HEK293 (cell line): ENCODE data around the gene NME1.

Source experiments
- GFI1B ChIP-seq: fragments of 450-650 bp; formaldehyde crosslinking; IDR thresholded peaks from 2 replicates; pipeline ENCODE4 v1.5.1; 2016; ENCODE audit warnings: missing biosample characterization, missing genetic modification characterization
- GLI4 ChIP-seq: fragments of 450-650 bp; formaldehyde crosslinking; IDR thresholded peaks from 2 replicates; pipeline ENCODE4 v1.5.1; 2016; ENCODE audit warnings: missing biosample characterization, missing genetic modification characterization
- KLF8 ChIP-seq: fragments of 450-650 bp; formaldehyde crosslinking; IDR thresholded peaks from 2 replicates; pipeline ENCODE4 v1.5.1; 2016; ENCODE audit warnings: missing biosample characterization, missing genetic modification characterization
- MZF1 ChIP-seq: fragments of 450-650 bp; formaldehyde crosslinking; IDR thresholded peaks from 2 replicates; pipeline ENCODE4 v1.5.1; 2017; ENCODE audit warnings: missing biosample characterization, missing genetic modification characterization, borderline replicate concordance
- SCRT1 ChIP-seq: fragments of 450-650 bp; formaldehyde crosslinking; IDR thresholded peaks from 2 replicates; pipeline ENCODE4 v1.5.1; 2016; ENCODE audit warnings: missing biosample characterization, missing genetic modification characterization, borderline replicate concordance
- SCRT2 ChIP-seq: fragments of 450-650 bp; formaldehyde crosslinking; IDR thresholded peaks from 2 replicates; pipeline ENCODE4 v1.5.1; 2016; ENCODE audit warnings: missing biosample characterization, missing genetic modification characterization
- SP7 ChIP-seq: fragments of 450-650 bp; formaldehyde crosslinking; IDR thresholded peaks from 2 replicates; pipeline ENCODE4 v1.5.1; 2016; ENCODE audit warnings: missing biosample characterization, missing genetic modification characterization
- ZBTB44 ChIP-seq: fragments of 450-650 bp; IDR thresholded peaks from 2 replicates; pipeline ENCODE4 v1.5.1; 2018; ENCODE audit warnings: missing biosample characterization, mild to moderate bottlenecking, missing genetic modification characterization
- ZFP3 ChIP-seq: fragments of 450-650 bp; formaldehyde crosslinking; IDR thresholded peaks from 2 replicates; pipeline ENCODE4 v1.5.1; 2016; ENCODE audit warnings: low read depth, missing biosample characterization, missing genetic modification characterization
- ZNF112 ChIP-seq: fragments of 450-650 bp; formaldehyde crosslinking; IDR thresholded peaks from 2 replicates; pipeline ENCODE4 v1.5.0; 2017; ENCODE audit warnings: missing biosample characterization, missing genetic modification characterization
- ZNF140 ChIP-seq: fragments of 450-650 bp; formaldehyde crosslinking; IDR thresholded peaks from 2 replicates; pipeline ENCODE4 v1.5.1; 2016; ENCODE audit warnings: missing biosample characterization, missing genetic modification characterization
- ZNF214 ChIP-seq: fragments of 450-650 bp; formaldehyde crosslinking; IDR thresholded peaks from 2 replicates; pipeline ENCODE4 v1.5.1; 2017; ENCODE audit warnings: missing biosample characterization, mild to moderate bottlenecking, missing genetic modification characterization, borderline replicate concordance
- ZNF221 ChIP-seq: fragments of 450-650 bp; formaldehyde crosslinking; IDR thresholded peaks from 2 replicates; pipeline ENCODE4 v1.5.1; 2017; ENCODE audit warnings: missing biosample characterization, missing genetic modification characterization, borderline replicate concordance
- ZNF223 ChIP-seq: fragments of 450-650 bp; formaldehyde crosslinking; IDR thresholded peaks from 2 replicates; pipeline ENCODE4 v1.5.1; 2016; ENCODE audit warnings: missing biosample characterization, missing genetic modification characterization
- ZNF473 ChIP-seq: fragments of 450-650 bp; formaldehyde crosslinking; IDR thresholded peaks from 2 replicates; pipeline ENCODE4 v1.5.1; 2017; ENCODE audit warnings: missing biosample characterization, missing genetic modification characterization
- ZNF521 ChIP-seq: fragments of 450-650 bp; formaldehyde crosslinking; IDR thresholded peaks from 2 replicates; pipeline ENCODE4 v1.5.1; 2017; ENCODE audit warnings: missing biosample characterization, mild to moderate bottlenecking, missing genetic modification characterization
- ZNF558 ChIP-seq: fragments of 450-650 bp; formaldehyde crosslinking; IDR thresholded peaks from 2 replicates; pipeline ENCODE4 v1.5.1; 2016; ENCODE audit warnings: missing biosample characterization, missing genetic modification characterization
- ZNF621 ChIP-seq: fragments of 450-650 bp; formaldehyde crosslinking; IDR thresholded peaks from 2 replicates; pipeline ENCODE4 v1.5.1; 2017; ENCODE audit warnings: missing biosample characterization, missing genetic modification characterization
- ZNF624 ChIP-seq: fragments of 450-650 bp; formaldehyde crosslinking; IDR thresholded peaks from 2 replicates; pipeline ENCODE4 v1.5.1; 2017; ENCODE audit warnings: missing biosample characterization, missing genetic modification characterization
- ZNF664 ChIP-seq: fragments of 450-650 bp; formaldehyde crosslinking; IDR thresholded peaks from 2 replicates; pipeline ENCODE4 v1.5.1; 2016; ENCODE audit warnings: missing biosample characterization, missing genetic modification characterization
- ZNF768 ChIP-seq: fragments of 450-650 bp; formaldehyde crosslinking; IDR thresholded peaks from 2 replicates; pipeline ENCODE4 v1.5.1; 2018; ENCODE audit warnings: missing biosample characterization, mild to moderate bottlenecking, missing genetic modification characterization
- ZNF791 ChIP-seq: fragments of 450-650 bp; formaldehyde crosslinking; IDR thresholded peaks from 2 replicates; pipeline ENCODE4 v1.5.1; 2016; ENCODE audit warnings: missing biosample characterization, missing genetic modification characterization
- ZNF830 ChIP-seq: fragments of 450-650 bp; IDR thresholded peaks from 2 replicates; pipeline ENCODE4 v1.5.0; 2018; ENCODE audit warnings: missing biosample characterization, missing genetic modification characterization, low read depth, mild to moderate bottlenecking, moderate library complexity
- ZSCAN30 ChIP-seq: fragments of 450-650 bp; IDR thresholded peaks from 2 replicates; pipeline ENCODE4 v1.5.1; 2018; ENCODE audit warnings: missing biosample characterization, mild to moderate bottlenecking, missing genetic modification characterization, moderate library complexity
- ZSCAN5A ChIP-seq: fragments of 450-650 bp; formaldehyde crosslinking; IDR thresholded peaks from 2 replicates; pipeline ENCODE4 v1.5.1; 2016; ENCODE audit warnings: missing biosample characterization, missing genetic modification characterization
- TF ChIP-seq, protein P1 (sequence below): fragments of 450-650 bp; formaldehyde crosslinking; IDR thresholded peaks from 2 replicates; pipeline ENCODE4 v1.5.1; 2016; ENCODE audit warnings: missing biosample characterization, missing genetic modification characterization
- TF ChIP-seq, protein P2 (sequence below): fragments of 450-650 bp; formaldehyde crosslinking; IDR thresholded peaks from 2 replicates; pipeline ENCODE4 v1.5.1; 2017; ENCODE audit warnings: missing biosample characterization, missing genetic modification characterization
- TF ChIP-seq, protein P3 (sequence below): fragments of 450-650 bp; formaldehyde crosslinking; IDR thresholded peaks from 2 replicates; pipeline ENCODE4 v1.5.1; 2016; ENCODE audit warnings: missing biosample characterization, missing genetic modification characterization
- TF ChIP-seq, protein P4 (sequence below): sonication (generic); formaldehyde crosslinking; IDR thresholded peaks from 2 replicates; pipeline ENCODE4 v1.8.1; 2022; ENCODE audit warnings: mild to moderate bottlenecking, moderate library complexity, missing genetic modification reagents

Gene NME1

GRCh38 chr17:51153210-51154072 is at the start of gene NME1 (continued):
- TF ChIP-seq ZBTB44 (tag by site-specific recombination) (peak; percentile 76), ZNF558 (peak; percentile 91), ZNF214 (tag by site-specific recombination) (no peak), ZNF112 (tag by site-specific recombination) (no peak), ZNF830 (tag by site-specific recombination) (no peak), SCRT1 (tag by site-specific recombination) (0 out of 2 replicates have a peak, but pooled peaks have one; percentile 48), ZNF221 (tag by site-specific recombination) (no peak), ZSCAN30 (tag by site-specific recombination) (peak; percentile 98), ZNF791 (no peak), ZNF621 (tag by site-specific recombination) (no peak), ZNF223 (peak; percentile 72; the same call in 1 of the 2 replicates), ZFP3 (no peak), MZF1 (tag by site-specific recombination) (no peak), ZNF768 (no peak; the same call in 1 of the 2 replicates), ZSCAN5A (tag by site-specific recombination) (peak; percentile 99), KLF8 (tag by site-specific recombination) (peak; percentile 98), ZNF664 (tag by site-specific recombination) (peak; percentile 75), GFI1B (tag by site-specific recombination) (peak; percentile 27; the same call in 1 of the 2 replicates), SCRT2 (peak; percentile 76; the same call in 1 of the 2 replicates), SP7 (tag by site-specific recombination) (peak; percentile 98), ZNF521 (tag by site-specific recombination) (no peak), ZNF140 (tag by site-specific recombination) (no peak), ZNF624 (0 out of 2 replicates have a peak, but pooled peaks have one; percentile 54), GLI4 (tag by site-specific recombination) (peak; percentile 80; the same call in 1 of the 2 replicates), ZNF473 (tag by site-specific recombination) (no peak)
- TF ChIP-seq, protein P1, sequence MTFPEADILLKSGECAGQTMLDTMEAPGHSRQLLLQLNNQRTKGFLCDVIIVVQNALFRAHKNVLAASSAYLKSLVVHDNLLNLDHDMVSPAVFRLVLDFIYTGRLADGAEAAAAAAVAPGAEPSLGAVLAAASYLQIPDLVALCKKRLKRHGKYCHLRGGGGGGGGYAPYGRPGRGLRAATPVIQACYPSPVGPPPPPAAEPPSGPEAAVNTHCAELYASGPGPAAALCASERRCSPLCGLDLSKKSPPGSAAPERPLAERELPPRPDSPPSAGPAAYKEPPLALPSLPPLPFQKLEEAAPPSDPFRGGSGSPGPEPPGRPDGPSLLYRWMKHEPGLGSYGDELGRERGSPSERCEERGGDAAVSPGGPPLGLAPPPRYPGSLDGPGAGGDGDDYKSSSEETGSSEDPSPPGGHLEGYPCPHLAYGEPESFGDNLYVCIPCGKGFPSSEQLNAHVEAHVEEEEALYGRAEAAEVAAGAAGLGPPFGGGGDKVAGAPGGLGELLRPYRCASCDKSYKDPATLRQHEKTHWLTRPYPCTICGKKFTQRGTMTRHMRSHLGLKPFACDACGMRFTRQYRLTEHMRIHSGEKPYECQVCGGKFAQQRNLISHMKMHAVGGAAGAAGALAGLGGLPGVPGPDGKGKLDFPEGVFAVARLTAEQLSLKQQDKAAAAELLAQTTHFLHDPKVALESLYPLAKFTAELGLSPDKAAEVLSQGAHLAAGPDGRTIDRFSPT (tag by site-specific recombination) = peak; percentile 50; the same call in 1 of the 2 replicates
- TF ChIP-seq, protein P2, sequence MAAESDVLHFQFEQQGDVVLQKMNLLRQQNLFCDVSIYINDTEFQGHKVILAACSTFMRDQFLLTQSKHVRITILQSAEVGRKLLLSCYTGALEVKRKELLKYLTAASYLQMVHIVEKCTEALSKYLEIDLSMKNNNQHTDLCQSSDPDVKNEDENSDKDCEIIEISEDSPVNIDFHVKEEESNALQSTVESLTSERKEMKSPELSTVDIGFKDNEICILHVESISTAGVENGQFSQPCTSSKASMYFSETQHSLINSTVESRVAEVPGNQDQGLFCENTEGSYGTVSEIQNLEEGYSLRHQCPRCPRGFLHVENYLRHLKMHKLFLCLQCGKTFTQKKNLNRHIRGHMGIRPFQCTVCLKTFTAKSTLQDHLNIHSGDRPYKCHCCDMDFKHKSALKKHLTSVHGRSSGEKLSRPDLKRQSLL = peak; percentile 76
- TF ChIP-seq, protein P3, sequence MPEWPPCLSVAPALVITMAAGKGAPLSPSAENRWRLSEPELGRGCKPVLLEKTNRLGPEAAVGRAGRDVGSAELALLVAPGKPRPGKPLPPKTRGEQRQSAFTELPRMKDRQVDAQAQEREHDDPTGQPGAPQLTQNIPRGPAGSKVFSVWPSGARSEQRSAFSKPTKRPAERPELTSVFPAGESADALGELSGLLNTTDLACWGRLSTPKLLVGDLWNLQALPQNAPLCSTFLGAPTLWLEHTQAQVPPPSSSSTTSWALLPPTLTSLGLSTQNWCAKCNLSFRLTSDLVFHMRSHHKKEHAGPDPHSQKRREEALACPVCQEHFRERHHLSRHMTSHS (tag by site-specific recombination) = peak; percentile 37; the same call in 1 of the 2 replicates
- TF ChIP-seq, protein P4, sequence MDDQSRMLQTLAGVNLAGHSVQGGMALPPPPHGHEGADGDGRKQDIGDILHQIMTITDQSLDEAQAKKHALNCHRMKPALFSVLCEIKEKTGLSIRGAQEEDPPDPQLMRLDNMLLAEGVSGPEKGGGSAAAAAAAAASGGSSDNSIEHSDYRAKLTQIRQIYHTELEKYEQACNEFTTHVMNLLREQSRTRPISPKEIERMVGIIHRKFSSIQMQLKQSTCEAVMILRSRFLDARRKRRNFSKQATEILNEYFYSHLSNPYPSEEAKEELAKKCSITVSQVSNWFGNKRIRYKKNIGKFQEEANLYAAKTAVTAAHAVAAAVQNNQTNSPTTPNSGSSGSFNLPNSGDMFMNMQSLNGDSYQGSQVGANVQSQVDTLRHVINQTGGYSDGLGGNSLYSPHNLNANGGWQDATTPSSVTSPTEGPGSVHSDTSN = peak; percentile 97
